ENCODE measurements around the gene SHPK.

DNA sequence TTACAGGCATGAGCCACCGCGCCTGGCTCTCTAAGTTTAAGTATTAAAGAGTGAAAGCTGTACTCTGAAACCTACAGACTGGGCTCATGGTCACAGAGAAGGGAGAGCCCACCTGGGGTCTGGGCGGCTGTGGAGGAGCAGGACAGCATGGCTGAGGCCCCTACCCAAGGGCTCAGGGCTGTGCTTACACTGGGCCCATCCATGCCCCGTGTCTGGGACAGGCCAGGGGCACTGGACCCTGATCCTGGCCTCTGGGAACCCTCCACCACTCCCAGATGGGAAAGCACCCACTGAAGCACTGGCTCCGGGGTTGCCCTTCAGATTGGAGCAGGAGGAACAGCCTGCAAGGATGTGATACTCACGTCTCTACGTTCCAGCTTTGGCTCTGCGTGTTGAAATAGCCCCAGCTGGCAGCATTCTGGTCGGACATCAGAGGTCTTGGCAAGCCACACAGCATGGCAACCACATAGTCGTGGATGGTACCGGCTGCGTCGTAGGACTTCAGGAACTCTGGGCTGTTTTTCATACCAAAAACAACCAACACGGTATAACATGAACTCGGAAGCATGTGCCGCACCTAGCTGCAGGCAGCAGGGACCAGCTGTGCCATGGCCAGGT, 13.0 kb downstream of the SHPK start:
- TF ChIP-seq TOX (CRISPR knock-in tag; IDR thresholded peaks at IDR 0.05; ENCODE audit: borderline replicate concordance) (no peak), ZC3H10 (CRISPR knock-in tag; IDR thresholded peaks at IDR 0.05) (no peak), ARNTL (CRISPR knock-in tag; IDR thresholded peaks at IDR 0.05; ENCODE audit: borderline replicate concordance, low read depth) (no peak), ZNF70 (CRISPR knock-in tag; IDR thresholded peaks at IDR 0.05) (no peak), ZFP30 (CRISPR knock-in tag; IDR thresholded peaks at IDR 0.05) (no peak), BACH2 (CRISPR knock-in tag; IDR thresholded peaks at IDR 0.05; ENCODE audit: borderline replicate concordance) (no peak)
- TF ChIP-seq, protein P1, sequence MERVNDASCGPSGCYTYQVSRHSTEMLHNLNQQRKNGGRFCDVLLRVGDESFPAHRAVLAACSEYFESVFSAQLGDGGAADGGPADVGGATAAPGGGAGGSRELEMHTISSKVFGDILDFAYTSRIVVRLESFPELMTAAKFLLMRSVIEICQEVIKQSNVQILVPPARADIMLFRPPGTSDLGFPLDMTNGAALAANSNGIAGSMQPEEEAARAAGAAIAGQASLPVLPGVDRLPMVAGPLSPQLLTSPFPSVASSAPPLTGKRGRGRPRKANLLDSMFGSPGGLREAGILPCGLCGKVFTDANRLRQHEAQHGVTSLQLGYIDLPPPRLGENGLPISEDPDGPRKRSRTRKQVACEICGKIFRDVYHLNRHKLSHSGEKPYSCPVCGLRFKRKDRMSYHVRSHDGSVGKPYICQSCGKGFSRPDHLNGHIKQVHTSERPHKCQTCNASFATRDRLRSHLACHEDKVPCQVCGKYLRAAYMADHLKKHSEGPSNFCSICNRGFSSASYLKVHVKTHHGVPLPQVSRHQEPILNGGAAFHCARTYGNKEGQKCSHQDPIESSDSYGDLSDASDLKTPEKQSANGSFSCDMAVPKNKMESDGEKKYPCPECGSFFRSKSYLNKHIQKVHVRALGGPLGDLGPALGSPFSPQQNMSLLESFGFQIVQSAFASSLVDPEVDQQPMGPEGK (CRISPR knock-in tag; IDR thresholded peaks at IDR 0.05; ENCODE audit: borderline replicate concordance) = no peak
- TF ChIP-seq, protein P2, sequence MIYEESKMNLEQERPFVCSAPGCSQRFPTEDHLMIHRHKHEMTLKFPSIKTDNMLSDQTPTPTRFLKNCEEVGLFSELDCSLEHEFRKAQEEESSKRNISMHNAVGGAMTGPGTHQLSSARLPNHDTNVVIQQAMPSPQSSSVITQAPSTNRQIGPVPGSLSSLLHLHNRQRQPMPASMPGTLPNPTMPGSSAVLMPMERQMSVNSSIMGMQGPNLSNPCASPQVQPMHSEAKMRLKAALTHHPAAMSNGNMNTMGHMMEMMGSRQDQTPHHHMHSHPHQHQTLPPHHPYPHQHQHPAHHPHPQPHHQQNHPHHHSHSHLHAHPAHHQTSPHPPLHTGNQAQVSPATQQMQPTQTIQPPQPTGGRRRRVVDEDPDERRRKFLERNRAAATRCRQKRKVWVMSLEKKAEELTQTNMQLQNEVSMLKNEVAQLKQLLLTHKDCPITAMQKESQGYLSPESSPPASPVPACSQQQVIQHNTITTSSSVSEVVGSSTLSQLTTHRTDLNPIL (CRISPR knock-in tag; IDR thresholded peaks at IDR 0.05; ENCODE audit: low read depth) = no peak

Measured in SK-N-SH treated with all-trans-retinoic acid at 6 μM for 48 hours (cell line).